PFSK-1 (cell line): Measurements from ENCODE around the gene GSTT2B.
"Not testable (repeated sequence)": the region's sequence is repeated elsewhere in the genome, so short reads cannot be mapped to it uniquely, and the experiment has no call there.

Experiments
- FOXP2 ChIP-seq: optimal IDR thresholded peaks from 2 replicates; pipeline ENCODE3; 2011; ENCODE audit warnings: borderline replicate concordance, control low read depth, inconsistent platforms; ENCODE audit not compliant: insufficient read depth; ENCODE audit errors: extremely low read length, extremely low read depth
- POLR2AphosphoS5 ChIP-seq: IDR thresholded peaks from 2 replicates; pipeline ENCODE4 v1.6.1; 2012; ENCODE audit warnings: low read depth, mild to moderate bottlenecking, control low read depth, low read length, moderate library complexity
- SIN3A ChIP-seq: IDR thresholded peaks from 2 replicates; pipeline ENCODE4 v1.6.1; 2012; ENCODE audit warnings: mild to moderate bottlenecking, low read length, moderate library complexity, borderline replicate concordance; ENCODE audit not compliant: insufficient read depth
- TAF1 ChIP-seq: IDR thresholded peaks from 2 replicates; pipeline ENCODE4 v1.6.1; 2012; ENCODE audit warnings: low read length, control low read depth, borderline replicate concordance; ENCODE audit not compliant: insufficient read depth
- TF ChIP-seq, protein P1 (sequence below), 2 experiments: IDR thresholded peaks; 2 replicates each; pipeline versions ENCODE4 v1.6.1 to v1.8.0; 2011 to 2012; ENCODE audit warnings: low read depth in 2 of 2, low read length in 2 of 2, control low read depth in 1 of 2, inconsistent platforms in 1 of 2, mild to moderate bottlenecking in 1 of 2, moderate library complexity in 1 of 2; ENCODE audit not compliant: insufficient read depth in 1 of 2

GSTT2B gene

DNA sequence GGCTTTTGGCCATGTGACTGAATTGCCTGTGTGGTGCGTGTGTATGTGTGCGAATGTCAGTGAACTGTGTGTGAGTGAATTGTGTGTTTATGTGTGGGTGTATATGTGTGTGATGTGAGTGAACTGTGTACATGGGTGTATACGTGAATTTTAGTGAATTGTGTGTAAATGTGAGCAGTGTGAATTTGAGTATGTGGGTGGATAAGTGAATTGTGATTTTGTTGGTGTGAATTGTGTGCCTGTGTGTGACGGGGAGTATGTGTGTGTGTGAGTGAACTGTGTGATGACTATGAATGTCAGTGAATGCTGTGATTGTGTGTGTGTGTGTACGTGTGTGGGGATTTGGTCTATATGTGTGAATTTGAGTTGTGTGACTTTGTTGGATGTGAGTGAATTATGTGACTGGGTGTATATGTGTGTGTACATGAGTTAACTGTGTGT, 9.2 kb upstream of the GSTT2B start:
- no peak for TF ChIP-seq SIN3A
- TF ChIP-seq FOXP2, result no peak
- TF ChIP-seq, protein P1, sequence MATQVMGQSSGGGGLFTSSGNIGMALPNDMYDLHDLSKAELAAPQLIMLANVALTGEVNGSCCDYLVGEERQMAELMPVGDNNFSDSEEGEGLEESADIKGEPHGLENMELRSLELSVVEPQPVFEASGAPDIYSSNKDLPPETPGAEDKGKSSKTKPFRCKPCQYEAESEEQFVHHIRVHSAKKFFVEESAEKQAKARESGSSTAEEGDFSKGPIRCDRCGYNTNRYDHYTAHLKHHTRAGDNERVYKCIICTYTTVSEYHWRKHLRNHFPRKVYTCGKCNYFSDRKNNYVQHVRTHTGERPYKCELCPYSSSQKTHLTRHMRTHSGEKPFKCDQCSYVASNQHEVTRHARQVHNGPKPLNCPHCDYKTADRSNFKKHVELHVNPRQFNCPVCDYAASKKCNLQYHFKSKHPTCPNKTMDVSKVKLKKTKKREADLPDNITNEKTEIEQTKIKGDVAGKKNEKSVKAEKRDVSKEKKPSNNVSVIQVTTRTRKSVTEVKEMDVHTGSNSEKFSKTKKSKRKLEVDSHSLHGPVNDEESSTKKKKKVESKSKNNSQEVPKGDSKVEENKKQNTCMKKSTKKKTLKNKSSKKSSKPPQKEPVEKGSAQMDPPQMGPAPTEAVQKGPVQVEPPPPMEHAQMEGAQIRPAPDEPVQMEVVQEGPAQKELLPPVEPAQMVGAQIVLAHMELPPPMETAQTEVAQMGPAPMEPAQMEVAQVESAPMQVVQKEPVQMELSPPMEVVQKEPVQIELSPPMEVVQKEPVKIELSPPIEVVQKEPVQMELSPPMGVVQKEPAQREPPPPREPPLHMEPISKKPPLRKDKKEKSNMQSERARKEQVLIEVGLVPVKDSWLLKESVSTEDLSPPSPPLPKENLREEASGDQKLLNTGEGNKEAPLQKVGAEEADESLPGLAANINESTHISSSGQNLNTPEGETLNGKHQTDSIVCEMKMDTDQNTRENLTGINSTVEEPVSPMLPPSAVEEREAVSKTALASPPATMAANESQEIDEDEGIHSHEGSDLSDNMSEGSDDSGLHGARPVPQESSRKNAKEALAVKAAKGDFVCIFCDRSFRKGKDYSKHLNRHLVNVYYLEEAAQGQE (IDR thresholded peaks at IDR 0.05; ENCODE audit: insufficient read depth in 1 of 2, low read depth in 2 of 2, low read length in 2 of 2), result no peak
- TF ChIP-seq POLR2AphosphoS5, result no peak
- no peak for TF ChIP-seq TAF1

DNA sequence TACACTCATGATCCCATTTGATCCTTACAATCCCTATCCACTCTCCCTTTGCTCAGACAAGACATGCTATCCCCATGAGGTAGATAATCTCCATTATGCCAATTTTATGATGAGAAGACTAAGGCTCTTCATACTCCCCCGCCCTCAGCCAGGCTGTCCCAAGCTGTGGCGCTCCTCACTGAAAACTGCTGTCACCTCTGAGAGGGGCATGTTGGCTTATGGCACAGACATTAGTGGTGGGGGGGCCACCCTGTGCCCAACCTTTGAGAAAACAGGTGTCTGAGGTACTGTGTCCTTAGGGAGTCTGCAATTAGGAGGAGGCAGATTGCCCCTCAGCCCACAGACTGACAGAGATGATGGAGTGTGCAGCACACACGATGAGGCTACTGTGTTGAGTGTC, 8.1 kb upstream of the GSTT2B start:
- TF ChIP-seq, protein P1 (IDR thresholded peaks at IDR 0.05; ENCODE audit: insufficient read depth in 1 of 2, low read depth in 2 of 2, low read length in 2 of 2), result no peak
- TF ChIP-seq FOXP2 (no peak), POLR2AphosphoS5 (no peak), TAF1 (no peak), SIN3A (no peak)

DNA sequence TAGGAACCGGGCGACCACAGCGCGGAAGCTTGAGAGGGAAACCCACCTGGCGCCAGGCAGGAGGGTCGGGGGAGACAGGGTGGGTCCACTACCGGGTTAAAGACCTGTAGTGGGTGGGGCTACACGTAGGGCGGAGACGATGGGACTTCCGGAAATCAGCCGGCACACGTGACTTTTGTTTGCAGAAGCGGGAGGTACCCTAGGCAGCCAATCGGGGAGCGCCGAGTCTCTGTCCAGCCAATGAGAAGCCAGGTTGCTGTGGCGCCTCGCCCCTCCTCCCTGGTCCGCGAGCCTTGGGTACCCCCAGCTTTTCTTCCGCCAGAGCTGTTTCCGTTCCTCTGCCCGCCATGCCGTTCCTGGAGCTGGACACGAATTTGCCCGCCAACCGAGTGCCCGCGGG, 5.6 kb upstream of the GSTT2B start, which contains the start of gene DDTL:
Gene DDTL (plus strand): TSS at position 321 of the 400 bp plus-strand sequence. CDS start 27 bp downstream, at position 348.
- TF ChIP-seq SIN3A, TAF1, FOXP2: not testable (repeated sequence)

DNA sequence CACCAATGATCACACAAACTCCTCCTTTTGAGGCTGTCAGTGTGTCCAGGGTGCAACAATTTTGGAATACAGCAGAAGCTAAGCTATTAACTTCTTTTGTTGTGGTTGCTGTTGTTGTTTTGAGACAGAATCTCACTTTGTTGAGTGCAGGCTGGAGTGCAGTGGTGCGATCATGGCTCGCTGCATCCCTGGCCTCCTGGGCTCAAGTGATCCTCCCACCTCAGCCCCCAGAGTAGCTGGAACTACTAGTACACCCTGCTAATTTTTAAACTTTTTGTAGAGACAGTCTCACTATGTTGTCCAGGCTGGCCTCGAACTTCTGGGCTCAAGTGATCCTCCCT, 22.0 kb downstream of the GSTT2B start:
- TF ChIP-seq SIN3A (no peak), POLR2AphosphoS5 (no peak), TAF1 (no peak), FOXP2 (no peak)
- TF ChIP-seq, protein P1 (IDR thresholded peaks at IDR 0.05; ENCODE audit: insufficient read depth in 1 of 2, low read depth in 2 of 2, low read length in 2 of 2), result no peak

DNA sequence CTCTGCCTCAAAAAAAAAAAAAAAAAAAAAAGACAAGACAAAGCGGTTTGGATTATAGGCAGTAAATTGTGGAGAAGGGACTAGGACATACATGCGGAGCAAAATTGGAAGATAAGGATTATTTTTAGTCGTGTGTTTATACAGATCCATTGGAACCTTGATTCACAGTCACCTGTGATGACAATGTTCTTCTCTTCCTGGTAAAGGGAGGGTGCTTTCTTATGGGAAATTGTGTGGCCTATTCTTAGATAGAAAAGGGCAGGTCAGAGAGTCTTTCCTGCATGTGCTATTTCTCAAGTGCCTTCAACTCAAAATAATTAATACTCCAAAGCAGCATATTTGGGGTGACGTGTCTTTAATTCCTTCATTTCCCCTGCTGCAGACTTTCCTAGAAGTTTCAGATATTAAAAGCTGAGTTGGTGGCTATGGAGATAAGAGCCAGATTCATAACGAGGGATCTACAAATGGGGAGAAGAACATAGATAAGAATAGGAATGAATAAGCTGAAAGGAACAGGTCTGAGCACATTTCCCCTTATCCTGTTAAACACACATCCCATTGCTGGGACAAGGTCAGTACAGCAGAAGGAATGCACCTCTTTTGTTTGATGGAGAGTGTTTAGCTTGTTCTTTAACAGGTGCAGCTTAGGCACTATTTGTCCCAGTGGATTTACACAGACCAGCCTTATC, 22.5 kb downstream of the GSTT2B start:
- TF ChIP-seq FOXP2 (no peak), TAF1 (no peak), POLR2AphosphoS5 (no peak), SIN3A (no peak)
- TF ChIP-seq, protein P1 (IDR thresholded peaks at IDR 0.05; ENCODE audit: insufficient read depth in 1 of 2, low read depth in 2 of 2, low read length in 2 of 2), result no peak
